Bronchial epithelial cell (primary cell): Measurements from ENCODE around the gene MUC4. TPM values are rescaled to one million over a fixed set of nuclear protein-coding genes. Genes with fewer than 3 reads are reported as not detected.
"Not testable (repeated sequence)": the region's sequence is repeated elsewhere in the genome, so short reads cannot be mapped to it uniquely, and the experiment has no call there.

ENCODE experiments used
- DNase-seq: peaks from one replicate; pipeline ENCODE4 v3.0.0-alpha.2; 2010; ENCODE audit warnings: low read depth
- FAIRE-seq: peaks from 2 replicates; lab custom pipeline; 2011; peaks lifted over from hg19 to GRCh38; lab: Jason Lieb, UNC
- H3K27me3 ChIP-seq: 2 replicates; pipeline ENCODE4 v1.5.1; 2011; ENCODE audit warnings: low read length; ENCODE audit not compliant: control insufficient read depth, insufficient read depth
- H3K36me3 ChIP-seq: 2 replicates; pipeline ENCODE4 v1.5.1; 2011; ENCODE audit warnings: low read length; ENCODE audit not compliant: control insufficient read depth, insufficient read depth
- H3K4me3 ChIP-seq: 2 replicates; pipeline ENCODE4 v1.5.1; 2011; ENCODE audit warnings: mild to moderate bottlenecking, low read depth, low read length, control low read depth
- total RNA-seq: library from RNA; depleted of rRNA; stranded (reverse); fragments of >200 nt; gene quantifications from 2 replicates; pipeline ENCODE4 v1.2.1, GENCODE V29; 2014
- TF ChIP-seq, protein P1 (sequence below): IDR thresholded peaks from 2 replicates; pipeline ENCODE4 v1.5.1; 2011; ENCODE audit warnings: mild to moderate bottlenecking, moderate library complexity, low read length, control low read depth, inconsistent platforms; ENCODE audit not compliant: insufficient read depth, severe bottlenecking

The MUC4 gene
- total RNA-seq, 1 donor from 2014 or later = 0.26 TPM

GRCh38 chr3:195732940-195733339 is 78.8 kb downstream of the MUC4 start:
- Histone ChIP-seq H3K36me3 (no peaks in the 10 kb centered on the region), H3K27me3 (no peaks in the 10 kb centered on the region), H3K4me3 (no peak overlapping the region)
- DNase-seq (no peak), FAIRE-seq (no peak)
- TF ChIP-seq, protein P1, sequence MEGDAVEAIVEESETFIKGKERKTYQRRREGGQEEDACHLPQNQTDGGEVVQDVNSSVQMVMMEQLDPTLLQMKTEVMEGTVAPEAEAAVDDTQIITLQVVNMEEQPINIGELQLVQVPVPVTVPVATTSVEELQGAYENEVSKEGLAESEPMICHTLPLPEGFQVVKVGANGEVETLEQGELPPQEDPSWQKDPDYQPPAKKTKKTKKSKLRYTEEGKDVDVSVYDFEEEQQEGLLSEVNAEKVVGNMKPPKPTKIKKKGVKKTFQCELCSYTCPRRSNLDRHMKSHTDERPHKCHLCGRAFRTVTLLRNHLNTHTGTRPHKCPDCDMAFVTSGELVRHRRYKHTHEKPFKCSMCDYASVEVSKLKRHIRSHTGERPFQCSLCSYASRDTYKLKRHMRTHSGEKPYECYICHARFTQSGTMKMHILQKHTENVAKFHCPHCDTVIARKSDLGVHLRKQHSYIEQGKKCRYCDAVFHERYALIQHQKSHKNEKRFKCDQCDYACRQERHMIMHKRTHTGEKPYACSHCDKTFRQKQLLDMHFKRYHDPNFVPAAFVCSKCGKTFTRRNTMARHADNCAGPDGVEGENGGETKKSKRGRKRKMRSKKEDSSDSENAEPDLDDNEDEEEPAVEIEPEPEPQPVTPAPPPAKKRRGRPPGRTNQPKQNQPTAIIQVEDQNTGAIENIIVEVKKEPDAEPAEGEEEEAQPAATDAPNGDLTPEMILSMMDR = no peak

DNA sequence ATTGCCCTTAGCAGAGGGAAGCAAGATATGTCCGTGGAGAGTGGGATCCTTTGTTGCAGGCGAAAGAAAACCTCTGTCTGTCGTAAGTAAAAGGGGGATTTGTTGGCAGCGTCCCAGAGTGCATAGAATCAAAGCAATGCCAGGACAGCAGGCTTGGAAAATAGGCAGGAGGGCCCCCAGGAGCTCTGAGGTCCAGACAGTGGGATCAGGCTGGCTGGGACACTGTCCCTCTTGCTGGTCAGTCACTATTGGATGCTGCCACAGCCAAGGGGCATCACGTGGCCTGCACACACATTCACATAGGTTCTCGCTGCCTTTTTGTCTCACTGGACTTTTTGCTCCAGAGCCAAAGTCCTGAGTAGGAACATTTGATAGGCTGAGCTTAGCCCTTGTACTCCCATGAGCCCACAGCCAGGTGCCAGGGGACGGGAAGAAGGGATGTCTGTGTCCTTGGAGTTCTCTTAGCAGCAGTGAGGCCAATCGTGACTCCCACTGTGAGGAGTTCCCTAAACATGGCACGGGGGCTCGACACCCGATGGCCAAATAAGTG is 80.3 kb downstream of the MUC4 start:
- Histone ChIP-seq H3K36me3 (no peaks in the 10 kb centered on the region), H3K27me3 (no peaks in the 10 kb centered on the region), H3K4me3 (no peak overlapping the region)
- DNase-seq = no peak
- no peak for FAIRE-seq
- TF ChIP-seq, protein P1 = no peak

- FAIRE-seq = no peak
- TF ChIP-seq, protein P1 = no peak
Measured at GRCh38 chr3:195729476-195730251, 82.1 kb downstream of the MUC4 start.

GRCh38 chr3:195728789-195729188 is 82.9 kb downstream of the MUC4 start:
- not testable (repeated sequence) for H3K4me3 ChIP-seq, H3K27me3 ChIP-seq, DNase-seq, H3K36me3 ChIP-seq, FAIRE-seq

More at GRCh38 chr3:195729476-195730251, 82.1 kb downstream of the MUC4 start:
- no peak for DNase-seq
- H3K4me3 ChIP-seq = no peak overlapping the region
- H3K27me3 ChIP-seq = no peaks in the 10 kb centered on the region
- no peaks in the 10 kb centered on the region for H3K36me3 ChIP-seq

- no peaks in the 10 kb centered on the region for H3K27me3 ChIP-seq
- no peak overlapping the region for H3K4me3 ChIP-seq
- H3K36me3 ChIP-seq = no peaks in the 10 kb centered on the region
- DNase-seq = no peak
- no peak for FAIRE-seq
- TF ChIP-seq, protein P1 = no peak
Measured at GRCh38 chr3:195727606-195728195, 84.0 kb downstream of the MUC4 start.

DNA sequence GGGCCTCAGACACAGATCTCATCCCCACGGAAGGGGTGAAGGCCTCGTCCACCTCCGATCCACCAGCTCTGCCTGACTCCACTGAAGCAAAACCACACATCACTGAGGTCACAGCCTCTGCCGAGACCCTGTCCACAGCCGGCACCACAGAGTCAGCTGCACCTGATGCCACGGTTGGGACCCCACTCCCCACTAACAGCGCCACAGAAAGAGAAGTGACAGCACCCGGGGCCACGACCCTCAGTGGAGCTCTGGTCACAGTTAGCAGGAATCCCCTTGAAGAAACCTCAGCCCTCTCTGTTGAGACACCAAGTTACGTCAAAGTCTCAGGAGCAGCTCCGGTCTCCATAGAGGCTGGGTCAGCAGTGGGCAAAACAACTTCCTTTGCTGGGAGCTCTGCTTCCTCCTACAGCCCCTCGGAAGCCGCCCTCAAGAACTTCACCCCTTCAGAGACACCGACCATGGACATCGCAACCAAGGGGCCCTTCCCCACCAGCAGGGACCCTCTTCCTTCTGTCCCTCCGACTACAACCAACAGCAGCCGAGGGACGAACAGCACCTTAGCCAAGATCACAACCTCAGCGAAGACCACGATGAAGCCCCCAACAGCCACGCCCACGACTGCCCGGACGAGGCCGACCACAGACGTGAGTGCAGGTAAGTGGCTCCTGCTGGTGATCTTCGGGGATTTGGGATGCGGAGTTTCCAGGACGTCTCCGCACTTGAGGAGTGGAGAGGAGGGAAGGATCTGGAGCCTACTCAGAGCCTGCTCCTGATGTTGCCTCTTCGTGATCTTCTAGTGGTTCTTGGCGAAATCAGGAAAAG is 85.6 kb downstream of the MUC4 start:
- FAIRE-seq, H3K27me3 ChIP-seq, H3K36me3 ChIP-seq, DNase-seq, H3K4me3 ChIP-seq: not testable (repeated sequence)

DNA sequence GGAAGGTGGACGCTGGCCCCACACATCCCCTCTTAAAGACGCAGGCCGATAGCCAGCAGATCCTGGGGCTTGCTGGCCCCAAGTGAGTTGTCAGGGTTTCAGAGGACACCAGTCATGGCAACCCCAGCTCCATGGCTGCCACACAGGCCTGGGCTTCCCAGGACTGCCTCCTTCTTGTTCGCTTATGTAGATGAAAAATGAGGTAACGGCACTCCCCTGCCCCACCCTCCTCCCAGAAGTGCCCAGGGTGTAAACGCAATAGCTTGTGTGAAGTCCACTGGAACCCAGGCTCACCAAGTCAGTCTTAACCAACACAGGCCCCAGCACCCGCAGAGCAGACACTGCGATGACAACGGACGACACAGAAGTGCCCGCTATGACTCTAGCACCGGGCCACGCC is 87.4 kb downstream of the MUC4 start:
- not testable (repeated sequence) for H3K4me3 ChIP-seq, H3K27me3 ChIP-seq, FAIRE-seq, DNase-seq, H3K36me3 ChIP-seq

DNA sequence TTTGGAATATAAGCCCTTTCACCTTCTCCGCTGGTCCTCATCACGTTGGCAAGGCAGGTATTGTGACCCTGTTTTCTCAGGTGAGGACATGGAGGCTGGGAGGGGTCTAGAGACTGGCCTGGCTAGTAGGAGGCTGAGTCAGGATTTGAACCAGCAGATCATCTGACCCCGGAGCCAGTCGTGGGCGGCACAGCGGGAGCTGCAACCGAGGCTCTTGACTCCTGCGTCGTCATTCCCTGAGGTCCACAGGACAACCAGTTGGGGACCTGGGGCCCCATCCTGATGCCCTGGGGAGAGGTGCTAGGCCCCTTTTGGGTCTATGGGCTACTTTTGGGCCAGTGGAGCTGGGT is 88.8 kb downstream of the MUC4 start:
- H3K27me3 ChIP-seq, H3K4me3 ChIP-seq, FAIRE-seq, H3K36me3 ChIP-seq, DNase-seq: not testable (repeated sequence)

DNA sequence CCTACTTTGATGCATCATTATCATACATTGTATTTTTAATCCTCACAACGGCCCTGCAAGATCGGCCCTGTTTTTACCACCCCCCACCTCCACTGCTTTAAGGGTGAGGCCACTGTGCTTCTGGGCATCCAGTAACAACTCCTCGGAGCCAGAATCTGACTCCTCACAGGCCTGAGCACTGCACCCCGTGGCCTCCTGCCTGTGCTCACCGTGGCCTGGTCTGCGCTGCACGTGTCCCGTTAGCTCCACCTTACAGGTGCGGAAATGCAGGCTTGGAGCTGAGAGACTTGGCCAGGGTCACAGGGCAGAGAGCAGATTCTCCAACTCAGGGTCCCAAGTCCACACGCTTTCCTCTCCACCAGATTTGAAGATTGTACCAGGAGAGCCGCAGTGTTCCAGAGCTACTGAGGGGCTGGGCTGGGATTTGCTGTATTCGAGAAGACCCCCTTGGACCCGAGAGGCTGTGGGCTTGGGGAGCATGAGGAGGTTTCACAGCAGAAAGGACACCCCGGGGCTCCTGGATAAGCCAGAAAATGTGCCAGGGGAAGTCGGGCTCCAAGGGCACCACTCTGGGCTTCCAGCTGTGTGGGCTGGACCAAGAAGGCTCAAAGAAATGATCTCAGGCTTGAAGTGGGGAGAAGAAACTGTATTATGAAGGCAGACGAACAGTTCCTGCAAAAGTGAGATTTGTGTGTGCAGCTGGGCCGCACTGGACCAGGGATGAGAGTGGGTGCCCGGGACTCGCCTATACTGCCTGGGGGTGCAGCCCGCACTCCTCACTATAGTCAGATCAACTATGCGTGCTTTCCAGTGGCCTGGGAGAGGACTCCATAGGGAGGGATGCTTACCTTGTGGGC is 89.4 kb downstream of the MUC4 start:
- not testable (repeated sequence) for H3K36me3 ChIP-seq, FAIRE-seq, DNase-seq, H3K4me3 ChIP-seq
- peaks cover 12% of the 10 kb centered on the region for H3K27me3 ChIP-seq
